Astrocyte (in vitro differentiated cells and primary cell): ENCODE results near the gene GSN. TPM values are rescaled to one million over a fixed set of nuclear protein-coding genes. Genes with fewer than 3 reads are reported as not detected.

Experiments used
- DNase-seq: peaks from one replicate; pipeline ENCODE4 v3.0.0-alpha.2; 2010; ENCODE audit warnings: low read depth
- FAIRE-seq: peaks from 2 replicates; lab custom pipeline; 2011; peaks lifted over from hg19 to GRCh38; lab: Jason Lieb, UNC
- H2AFZ ChIP-seq: 2 replicates; pipeline ENCODE4 v1.6.0; 2012; ENCODE audit warnings: low read depth, low read length, inconsistent platforms
- H3K27ac ChIP-seq: 2 replicates; pipeline ENCODE4 v1.5.1; 2011; ENCODE audit warnings: low read depth, low read length, inconsistent platforms
- H3K27me3 ChIP-seq: 2 replicates; pipeline ENCODE4 v1.6.0; 2011; ENCODE audit warnings: low read length, inconsistent platforms; ENCODE audit not compliant: insufficient read depth
- H3K36me3 ChIP-seq: 2 replicates; pipeline ENCODE4 v1.5.1; 2011; ENCODE audit warnings: low read length, inconsistent platforms; ENCODE audit not compliant: insufficient read depth
- H3K4me1 ChIP-seq: 2 replicates; pipeline ENCODE4 v1.5.1; 2011; ENCODE audit warnings: low read length, inconsistent platforms; ENCODE audit not compliant: insufficient read depth
- H3K4me2 ChIP-seq: 2 replicates; pipeline ENCODE4 v1.6.0; 2012; ENCODE audit warnings: low read length, inconsistent platforms
- H3K4me3 ChIP-seq: 2 replicates; pipeline ENCODE4 v1.5.1; 2011; ENCODE audit warnings: low read depth, mild to moderate bottlenecking, low read length, inconsistent platforms; ENCODE audit not compliant: insufficient read depth
- H3K79me2 ChIP-seq: 2 replicates; pipeline ENCODE4 v1.6.0; 2012; ENCODE audit warnings: mild to moderate bottlenecking, low read length, inconsistent platforms; ENCODE audit not compliant: insufficient read depth
- H3K9ac ChIP-seq: 2 replicates; pipeline ENCODE4 v1.6.0; 2012; ENCODE audit warnings: mild to moderate bottlenecking, low read length, inconsistent platforms
- H3K9me3 ChIP-seq: 2 replicates; pipeline ENCODE4 v1.5.1; 2012; ENCODE audit warnings: low read depth, mild to moderate bottlenecking, low read length, inconsistent platforms; ENCODE audit not compliant: insufficient read depth
- H4K20me1 ChIP-seq: 2 replicates; pipeline ENCODE4 v1.6.0; 2012; ENCODE audit warnings: low read length, inconsistent platforms; ENCODE audit not compliant: insufficient read depth
- H3K27ac Mint-ChIP-seq: one replicate; pipeline ENCODE4 v1.8.0; 2021; ENCODE audit warnings: mild to moderate bottlenecking, mixed read lengths; ENCODE audit not compliant: unreplicated experiment
- H3K27me3 Mint-ChIP-seq: one replicate; pipeline ENCODE4 v1.8.0; 2021; ENCODE audit warnings: low read depth, mixed read lengths; ENCODE audit not compliant: unreplicated experiment
- H3K36me3 Mint-ChIP-seq: one replicate; pipeline ENCODE4 v1.8.0; 2021; ENCODE audit warnings: low read depth, mixed read lengths; ENCODE audit not compliant: unreplicated experiment
- H3K4me1 Mint-ChIP-seq: one replicate; pipeline ENCODE4 v1.8.0; 2021; ENCODE audit warnings: low read depth, mixed read lengths; ENCODE audit not compliant: unreplicated experiment
- H3K4me3 Mint-ChIP-seq: one replicate; pipeline ENCODE4 v1.8.0; 2021; ENCODE audit warnings: mild to moderate bottlenecking, moderate library complexity, mixed read lengths; ENCODE audit not compliant: unreplicated experiment
- H3K9me3 Mint-ChIP-seq: one replicate; pipeline ENCODE4 v1.8.0; 2021; ENCODE audit warnings: mild to moderate bottlenecking, mixed read lengths; ENCODE audit not compliant: unreplicated experiment
- EZH2 ChIP-seq: IDR thresholded peaks from 2 replicates; pipeline ENCODE4 v1.6.1; 2012; ENCODE audit warnings: mild to moderate bottlenecking, low read length, inconsistent platforms; ENCODE audit not compliant: insufficient read depth
- total RNA-seq: library from RNA; stranded (reverse); gene quantifications from 2 replicates; pipeline ENCODE4 v1.2.1, GENCODE V29; 2021
- TF ChIP-seq, protein P1 (sequence below): IDR thresholded peaks from 2 replicates; pipeline ENCODE4 v1.5.1; 2011; ENCODE audit warnings: low read depth, mild to moderate bottlenecking, inconsistent platforms, low read length, moderate library complexity; ENCODE audit not compliant: insufficient read depth

The GSN gene
- total RNA-seq, 1 donor from 2014 or later = 260 TPM

DNA sequence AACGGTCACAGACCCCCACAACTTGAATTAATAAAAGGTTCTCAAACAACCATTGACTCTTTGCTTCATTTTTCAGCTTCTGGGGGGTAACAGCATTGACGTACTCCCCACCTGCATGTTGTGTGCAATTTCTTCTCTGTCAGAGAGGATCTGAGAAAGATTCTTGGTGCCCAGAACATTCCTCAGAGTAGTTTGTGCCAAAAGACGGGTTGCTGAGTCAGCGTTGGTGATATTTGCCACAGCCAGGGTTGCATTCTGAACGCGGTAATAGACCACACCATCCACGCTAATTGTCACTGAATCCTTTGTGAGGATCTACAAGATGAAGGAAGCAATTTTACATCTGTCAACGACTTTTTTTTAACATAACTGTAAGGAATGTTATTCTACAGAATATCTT lies 81.0 kb downstream of the GSN start:
- Histone ChIP-seq H3K9me3 (no peaks in the 10 kb centered on the region), H3K36me3 (peaks cover 3% of the 10 kb centered on the region), H4K20me1 (no peaks in the 10 kb centered on the region), H3K27me3 (no peaks in the 10 kb centered on the region), H2AFZ (no peak overlapping the region), H3K4me3 (no peak overlapping the region), H3K4me2 (no peak overlapping the region), H3K9ac (no peak overlapping the region), H3K27ac (no peak overlapping the region), H3K4me1 (peaks cover 18% of the 10 kb centered on the region), H3K79me2 (no peaks in the 10 kb centered on the region)
- no peak for FAIRE-seq
- no peak for TF ChIP-seq EZH2
- TF ChIP-seq, protein P1, sequence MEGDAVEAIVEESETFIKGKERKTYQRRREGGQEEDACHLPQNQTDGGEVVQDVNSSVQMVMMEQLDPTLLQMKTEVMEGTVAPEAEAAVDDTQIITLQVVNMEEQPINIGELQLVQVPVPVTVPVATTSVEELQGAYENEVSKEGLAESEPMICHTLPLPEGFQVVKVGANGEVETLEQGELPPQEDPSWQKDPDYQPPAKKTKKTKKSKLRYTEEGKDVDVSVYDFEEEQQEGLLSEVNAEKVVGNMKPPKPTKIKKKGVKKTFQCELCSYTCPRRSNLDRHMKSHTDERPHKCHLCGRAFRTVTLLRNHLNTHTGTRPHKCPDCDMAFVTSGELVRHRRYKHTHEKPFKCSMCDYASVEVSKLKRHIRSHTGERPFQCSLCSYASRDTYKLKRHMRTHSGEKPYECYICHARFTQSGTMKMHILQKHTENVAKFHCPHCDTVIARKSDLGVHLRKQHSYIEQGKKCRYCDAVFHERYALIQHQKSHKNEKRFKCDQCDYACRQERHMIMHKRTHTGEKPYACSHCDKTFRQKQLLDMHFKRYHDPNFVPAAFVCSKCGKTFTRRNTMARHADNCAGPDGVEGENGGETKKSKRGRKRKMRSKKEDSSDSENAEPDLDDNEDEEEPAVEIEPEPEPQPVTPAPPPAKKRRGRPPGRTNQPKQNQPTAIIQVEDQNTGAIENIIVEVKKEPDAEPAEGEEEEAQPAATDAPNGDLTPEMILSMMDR = no peak
- no peak overlapping the region for H3K27ac Mint-ChIP-seq
- no peak overlapping the region for H3K4me3 Mint-ChIP-seq
- peaks cover 2% of the 10 kb centered on the region for H3K36me3 Mint-ChIP-seq
- H3K27me3 Mint-ChIP-seq = no peaks in the 10 kb centered on the region
- DNase-seq = peak; percentile 36
- H3K9me3 Mint-ChIP-seq = no peaks in the 10 kb centered on the region
- H3K4me1 Mint-ChIP-seq = peaks cover 14% of the 10 kb centered on the region

DNA sequence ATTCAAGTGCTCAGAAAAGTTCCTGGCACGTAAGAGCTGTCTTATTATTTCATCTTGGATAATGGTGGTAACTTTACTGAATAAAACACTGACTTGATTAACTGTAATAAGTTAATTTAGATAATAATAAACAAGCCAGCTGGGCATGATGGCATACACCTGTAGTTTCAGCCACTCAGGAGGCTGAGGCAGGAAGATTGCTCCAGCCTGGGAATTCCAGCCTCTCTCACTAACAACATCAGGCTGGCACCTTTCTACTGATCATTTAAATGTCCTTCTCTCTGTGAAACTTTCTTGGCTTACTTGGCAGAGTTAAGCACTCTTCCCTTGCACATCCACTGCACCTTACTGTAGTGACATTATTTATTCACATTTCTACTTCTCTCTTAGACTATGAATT lies 82.1 kb downstream of the GSN start:
- Histone ChIP-seq H3K79me2 (no peaks in the 10 kb centered on the region), H3K4me1 (peaks cover 18% of the 10 kb centered on the region), H3K4me3 (no peak overlapping the region), H3K9ac (no peak overlapping the region), H3K36me3 (peaks cover 3% of the 10 kb centered on the region), H3K4me2 (no peak overlapping the region), H3K27me3 (no peaks in the 10 kb centered on the region), H2AFZ (no peak overlapping the region), H4K20me1 (no peaks in the 10 kb centered on the region), H3K27ac (no peak overlapping the region), H3K9me3 (no peaks in the 10 kb centered on the region)
- Mint-ChIP-seq H3K27ac (no peak overlapping the region), H3K36me3 (no peaks in the 10 kb centered on the region), H3K4me1 (peaks cover 14% of the 10 kb centered on the region), H3K27me3 (no peaks in the 10 kb centered on the region), H3K4me3 (no peak overlapping the region), H3K9me3 (no peaks in the 10 kb centered on the region)
- TF ChIP-seq, protein P1 = no peak
- no peak for TF ChIP-seq EZH2
- no peak for FAIRE-seq
- no peak for DNase-seq

DNA sequence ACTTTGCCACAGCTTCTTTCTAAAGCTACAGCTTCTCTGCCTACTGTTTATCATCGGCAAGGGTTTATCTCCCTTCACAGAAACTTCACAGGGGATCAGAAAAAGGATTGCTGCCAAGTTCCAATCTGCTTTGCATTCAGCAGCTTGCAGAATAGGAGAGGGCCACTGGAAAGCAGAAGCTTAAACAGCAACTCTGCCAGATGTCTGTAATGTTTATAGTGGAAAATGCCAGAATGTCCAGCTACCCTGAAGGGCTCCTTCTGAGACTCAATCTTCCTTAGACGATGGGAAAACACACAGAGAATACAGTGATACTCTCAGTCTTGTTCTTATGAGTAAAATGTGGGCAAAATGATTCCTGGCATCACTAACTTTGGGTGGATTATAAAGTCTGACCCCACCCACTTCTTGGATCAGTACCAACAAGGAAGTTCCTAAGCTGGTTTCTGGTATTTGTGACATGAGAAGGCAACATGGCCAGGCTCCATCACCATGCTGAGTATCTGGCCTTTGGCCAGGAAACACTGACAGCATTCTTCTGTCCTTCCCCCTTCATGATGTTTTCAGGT lies 83.1 kb downstream of the GSN start:
- no peaks in the 10 kb centered on the region for H4K20me1 ChIP-seq
- H3K27me3 ChIP-seq = no peaks in the 10 kb centered on the region
- H3K4me3 ChIP-seq = no peak overlapping the region
- Mint-ChIP-seq H3K36me3 (no peaks in the 10 kb centered on the region), H3K27ac (peak overlapping the region; percentile 42), H3K4me3 (no peak overlapping the region), H3K4me1 (peaks cover 14% of the 10 kb centered on the region), H3K27me3 (no peaks in the 10 kb centered on the region), H3K9me3 (no peaks in the 10 kb centered on the region)
- H3K4me2 ChIP-seq = peak overlapping the region; percentile 72
- H3K9ac ChIP-seq = peak overlapping the region; percentile 26
- DNase-seq (peak; percentile 83), FAIRE-seq (peak; percentile 94)
- peak overlapping the region; percentile 57 for H3K27ac ChIP-seq
- H3K9me3 ChIP-seq = no peaks in the 10 kb centered on the region
- H2AFZ ChIP-seq = peak overlapping the region; percentile 42
- peaks cover 18% of the 10 kb centered on the region for H3K4me1 ChIP-seq
- no peaks in the 10 kb centered on the region for H3K79me2 ChIP-seq
- peaks cover 3% of the 10 kb centered on the region for H3K36me3 ChIP-seq
- TF ChIP-seq EZH2 = no peak
- TF ChIP-seq, protein P1 = no peak
